ELF-1 (cell line): Measurements from ENCODE around the gene CYP4F22.
"Not testable (repeated sequence)": the region's sequence is repeated elsewhere in the genome, so short reads cannot be mapped to it uniquely, and the experiment has no call there.

Source experiments
- DNase-seq: peaks from one replicate; pipeline ENCODE4 v3.0.0-alpha.2; 2016; ENCODE audit warnings: low read depth, low spot score

Gene CYP4F22

GRCh38 chr19:15488489-15489226 is 19.7 kb upstream of the CYP4F22 start:
- DNase-seq, result no peak

GRCh38 chr19:15495151-15495550 is 13.2 kb upstream of the CYP4F22 start:
- DNase-seq, result no peak

- DNase-seq, result no peak
Observed at GRCh38 chr19:15498156-15498858, 10.0 kb upstream of the CYP4F22 start.

- no peak for DNase-seq
Observed at GRCh38 chr19:15498910-15499309, 9.4 kb upstream of the CYP4F22 start.

- no peak for DNase-seq
Observed at GRCh38 chr19:15501596-15501995, 6.7 kb upstream of the CYP4F22 start.

GRCh38 chr19:15502264-15502663 is 6.1 kb upstream of the CYP4F22 start:
- DNase-seq, result no peak

GRCh38 chr19:15506074-15506571 is 2.2 kb upstream of the CYP4F22 start:
- no peak for DNase-seq

GRCh38 chr19:15507068-15508034 is 974 bp upstream of the CYP4F22 start:
- no peak for DNase-seq

GRCh38 chr19:15511671-15512424 is 3.5 kb downstream of the CYP4F22 start:
- DNase-seq, result no peak

GRCh38 chr19:15515227-15515625 is 6.9 kb downstream of the CYP4F22 start:
- not testable (repeated sequence) for DNase-seq

- no peak for DNase-seq
Observed at GRCh38 chr19:15516363-15516762, 8.0 kb downstream of the CYP4F22 start.

GRCh38 chr19:15517778-15518177 is 9.5 kb downstream of the CYP4F22 start:
- DNase-seq, result no peak

GRCh38 chr19:15519433-15519976 is 11.2 kb downstream of the CYP4F22 start:
- DNase-seq, result no peak

- no peak for DNase-seq
Observed at GRCh38 chr19:15524781-15525180, 16.5 kb downstream of the CYP4F22 start.

- no peak for DNase-seq
Observed at GRCh38 chr19:15525291-15525690, 17.0 kb downstream of the CYP4F22 start.

- DNase-seq, result no peak
Observed at GRCh38 chr19:15526408-15526807, 18.1 kb downstream of the CYP4F22 start.

- DNase-seq, result no peak
Observed at GRCh38 chr19:15527705-15528104, 19.4 kb downstream of the CYP4F22 start.

- DNase-seq, result no peak
Observed at GRCh38 chr19:15529774-15530372, 21.5 kb downstream of the CYP4F22 start.

GRCh38 chr19:15532779-15533521 is 24.6 kb downstream of the CYP4F22 start:
- DNase-seq, result no peak

GRCh38 chr19:15533522-15533830 is 25.2 kb downstream of the CYP4F22 start:
- DNase-seq, result not testable (repeated sequence)
